PC-9 (cell line): ENCODE data around the gene NDST3.

Source experiments
- CTCF ChIP-seq: fragments of 200-600 bp; sonication (generic); conservative IDR thresholded peaks from 2 replicates; pipeline ENCODE4 v1.6.1; 2017; ENCODE audit warnings: mixed run types, antibody characterized with exemption, mild to moderate bottlenecking, moderate library complexity
- EZH2 ChIP-seq: fragments of 200-600 bp; sonication (generic); IDR thresholded peaks from 2 replicates; pipeline ENCODE4 v1.8.0; 2017; ENCODE audit warnings: antibody characterized with exemption, low read depth

- TF ChIP-seq CTCF = no peak
- no peak for TF ChIP-seq EZH2
Measured at GRCh38 chr4:118167306-118167705, 133.0 kb downstream of the NDST3 start.
